ENCODE measurements around the gene PLXNB2. TPM values are rescaled to one million over a fixed set of nuclear protein-coding genes. Genes with fewer than 3 reads are reported as not detected.

PLXNB2 gene
- total RNA-seq, 1 donor from 2014 or later, result 68.8 TPM

- DNase-seq, result no peak
Measured at GRCh38 chr22:50226063-50226874, 81.2 kb downstream of the PLXNB2 start.

GRCh38 chr22:50225200-50225969 lies 82.1 kb downstream of the PLXNB2 start:
- DNase-seq, result no peak

Other genes with a start within 250 kb of the PLXNB2 start
- not detected for gene TTLL8, start 249.3 kb downstream of the PLXNB2 start, total RNA-seq
- gene MLC1, start 222.2 kb downstream of the PLXNB2 start, total RNA-seq, result 3.1 TPM
- 3.0 TPM for gene MOV10L1, start 217.6 kb downstream of the PLXNB2 start, total RNA-seq
- gene PANX2, start 136.9 kb downstream of the PLXNB2 start, total RNA-seq, result 0.30 TPM
- gene TRABD, start 121.7 kb downstream of the PLXNB2 start, total RNA-seq, result 10.8 TPM
- 10.7 TPM for gene SELENOO, start 106.6 kb downstream of the PLXNB2 start, total RNA-seq
- 23.5 TPM for gene TUBGCP6, start 62.6 kb downstream of the PLXNB2 start, total RNA-seq
- gene HDAC10, start 56.4 kb downstream of the PLXNB2 start, total RNA-seq, result 13.1 TPM
- gene MAPK12, start 46.0 kb downstream of the PLXNB2 start, total RNA-seq, result 8.8 TPM
- 5.2 TPM for gene MAPK11, start 37.3 kb downstream of the PLXNB2 start, total RNA-seq
- 2.9 TPM for gene DENND6B, start 19.4 kb upstream of the PLXNB2 start, total RNA-seq
- gene PPP6R2, start 35.7 kb upstream of the PLXNB2 start, total RNA-seq, result 31.5 TPM
- gene SBF1, start 167.4 kb upstream of the PLXNB2 start, total RNA-seq, result 31.9 TPM
- gene ADM2, start 173.9 kb upstream of the PLXNB2 start, total RNA-seq, result 0.39 TPM
- gene MIOX, start 179.2 kb upstream of the PLXNB2 start, total RNA-seq, result not detected
- 16.1 TPM for gene LMF2, start 200.1 kb upstream of the PLXNB2 start, total RNA-seq
- gene NCAPH2, start 200.6 kb upstream of the PLXNB2 start, total RNA-seq, result 29.7 TPM
- 0.59 TPM for gene SCO2, start 218.0 kb upstream of the PLXNB2 start, total RNA-seq
- 16.3 TPM for gene TYMP, start 222.4 kb upstream of the PLXNB2 start, total RNA-seq
- gene KLHDC7B, start 238.3 kb upstream of the PLXNB2 start, total RNA-seq, result 0.30 TPM

Measured in skin of body (tissue), 2 donors.